IMR-90 (cell line): ENCODE data around the gene RAPSN. TPM values are rescaled to one million over a fixed set of nuclear protein-coding genes. Genes with fewer than 3 reads are reported as not detected.

Source experiments
- ATAC-seq: fragments of 200-7000 bp; cut with Tn5 transposase; 2 replicates; pipeline ENCODE4 v1.9.1; 2020; ENCODE audit warnings: low read depth, mild to moderate bottlenecking, moderate library complexity
- BruUV-seq: library from RNA; stranded (reverse); fragments of 400-500 nt; replicated peaks from 2 replicates; lab custom pipeline; 2021; lab: Mats Ljungman, UMichigan
- CTCF ChIA-PET: fragments of 300-600 bp; formaldehyde crosslinking; extraction: SDS; loops from one replicate; lab custom pipeline; 2021; ENCODE audit warnings: antibody characterized with exemption; lab: Yijun Ruan, JAX
- POLR2A ChIA-PET: fragments of 300-600 bp; sonication (Branson Sonifier 250); formaldehyde crosslinking; loops from one replicate; lab custom pipeline; 2022; ENCODE audit warnings: antibody characterized with exemption; ENCODE audit not compliant: unreplicated experiment; lab: Charles Lee
- DNase-seq: peaks from one replicate; pipeline ENCODE4 v3.0.0; 2013
- H2AFZ ChIP-seq: replicated peaks from 2 replicates; pipeline ENCODE3; 2013; ENCODE audit warnings: low read length, mild to moderate bottlenecking; ENCODE audit not compliant: poor library complexity
- H2AK5ac ChIP-seq: 2 replicates; pipeline ENCODE4 v1.6.1; 2013; ENCODE audit warnings: low read depth, low read length, inconsistent platforms
- H2AK9ac ChIP-seq: replicated peaks from 2 replicates; pipeline ENCODE3; 2013; ENCODE audit warnings: mild to moderate bottlenecking, low read depth, low read length, moderate library complexity; ENCODE audit not compliant: poor library complexity
- H2BK120ac ChIP-seq: 2 replicates; pipeline ENCODE4 v1.6.1; 2013; ENCODE audit warnings: low read depth, low read length, inconsistent platforms
- H2BK15ac ChIP-seq: 3 replicates; pipeline ENCODE4 v1.6.1; 2013; ENCODE audit warnings: low read depth, low read length, inconsistent platforms
- H2BK20ac ChIP-seq: 2 replicates; pipeline ENCODE4 v1.6.1; 2013; ENCODE audit warnings: low read depth, mild to moderate bottlenecking, inconsistent platforms, low read length, moderate library complexity
- H2BK5ac ChIP-seq: 2 replicates; pipeline ENCODE4 v1.6.1; 2013; ENCODE audit warnings: mild to moderate bottlenecking, low read depth, low read length, inconsistent platforms; ENCODE audit not compliant: poor library complexity, severe bottlenecking
- H3K14ac ChIP-seq: replicated peaks from 2 replicates; pipeline ENCODE4 v1.6.1; 2013; ENCODE audit warnings: low read depth, low read length, inconsistent platforms
- H3K18ac ChIP-seq: 2 replicates; pipeline ENCODE4 v1.6.1; 2013; ENCODE audit warnings: low read depth, low read length, control low read depth
- H3K23ac ChIP-seq: 2 replicates; pipeline ENCODE4 v1.6.1; 2013; ENCODE audit warnings: low read depth, low read length, inconsistent platforms
- H3K27ac ChIP-seq: 2 replicates; pipeline ENCODE4 v1.5.1; 2013; ENCODE audit warnings: mild to moderate bottlenecking, control low read depth, low read length; ENCODE audit not compliant: insufficient read depth
- H3K27me3 ChIP-seq: 2 replicates; pipeline ENCODE4 v1.6.1; 2013; ENCODE audit warnings: low read length; ENCODE audit not compliant: control insufficient read depth, insufficient read depth
- H3K36me3 ChIP-seq: 2 replicates; pipeline ENCODE4 v1.6.1; 2013; ENCODE audit warnings: low read length, mixed read lengths; ENCODE audit not compliant: control insufficient read depth, insufficient read depth
- H3K4ac ChIP-seq: 2 replicates; pipeline ENCODE4 v1.6.1; 2013; ENCODE audit warnings: low read depth, low read length, inconsistent platforms
- H3K4me1 ChIP-seq: 2 replicates; pipeline ENCODE4 v1.6.1; 2013; ENCODE audit warnings: low read length, mixed read lengths; ENCODE audit not compliant: control insufficient read depth, insufficient read depth
- H3K4me2 ChIP-seq: 2 replicates; pipeline ENCODE4 v1.6.1; 2013; ENCODE audit warnings: low read depth, mild to moderate bottlenecking, control low read depth, low read length, moderate library complexity
- H3K4me3 ChIP-seq: 2 replicates; pipeline ENCODE4 v1.5.1; 2013; ENCODE audit warnings: low read depth, mild to moderate bottlenecking, control low read depth, low read length, moderate library complexity; ENCODE audit not compliant: insufficient read depth
- H3K56ac ChIP-seq: 2 replicates; pipeline ENCODE4 v1.6.1; 2013; ENCODE audit warnings: low read length, inconsistent platforms; ENCODE audit not compliant: insufficient read depth; ENCODE audit errors: extremely low read depth
- H3K79me1 ChIP-seq, 2 experiments: 2 replicates each; pipeline ENCODE4 v1.6.1; 2013; ENCODE audit warnings: low read length in 2 of 2, inconsistent platforms in 1 of 2, low read depth in 1 of 2
- H3K9ac ChIP-seq: 2 replicates; pipeline ENCODE4 v1.6.1; 2013; ENCODE audit warnings: low read depth, low read length, control low read depth
- H3K9me1 ChIP-seq: 2 replicates; pipeline ENCODE4 v1.6.1; 2013; ENCODE audit warnings: low read length, inconsistent platforms; ENCODE audit not compliant: insufficient read depth
- H3K9me3 ChIP-seq: 2 replicates; pipeline ENCODE4 v1.6.1; 2013; ENCODE audit warnings: low read length; ENCODE audit not compliant: control insufficient read depth, insufficient read depth
- H4K20me1 ChIP-seq: 2 replicates; pipeline ENCODE4 v1.6.1; 2013; ENCODE audit warnings: low read length, inconsistent platforms; ENCODE audit not compliant: insufficient read depth
- H4K5ac ChIP-seq: 2 replicates; pipeline ENCODE4 v1.6.1; 2013; ENCODE audit warnings: mild to moderate bottlenecking, low read depth, low read length, control low read depth
- H4K8ac ChIP-seq, 2 experiments: 2 replicates each; pipeline ENCODE4 v1.6.1; 2013; ENCODE audit warnings: low read depth in 2 of 2, low read length in 2 of 2, control low read depth in 1 of 2, inconsistent platforms in 1 of 2
- H4K91ac ChIP-seq: 2 replicates; pipeline ENCODE4 v1.6.1; 2013; ENCODE audit warnings: low read depth, low read length, inconsistent platforms; ENCODE audit not compliant: insufficient read depth
- BHLHE40 ChIP-seq: fragments of 150-350 bp; IDR thresholded peaks from 2 replicates; pipeline ENCODE4 v1.6.1; 2016; ENCODE audit warnings: mild to moderate bottlenecking, low read depth, low read length
- CEBPB ChIP-seq: IDR thresholded peaks from 2 replicates; pipeline ENCODE4 v1.6.1; 2012; ENCODE audit warnings: low read depth, low read length, improper control_type of control experiment
- CHD1 ChIP-seq: IDR thresholded peaks from 2 replicates; pipeline ENCODE4 v1.6.1; 2012; ENCODE audit warnings: low read depth, low read length, improper control_type of control experiment
- ELK1 ChIP-seq: fragments of 150-350 bp; IDR thresholded peaks from 2 replicates; pipeline ENCODE4 v1.6.1; 2016; ENCODE audit warnings: low read depth, mild to moderate bottlenecking, low read length, moderate library complexity, borderline replicate concordance
- FOS ChIP-seq: fragments of 150-350 bp; IDR thresholded peaks from 2 replicates; pipeline ENCODE4 v1.6.1; 2016; ENCODE audit warnings: low read depth, low read length
- MAFK ChIP-seq: IDR thresholded peaks from 2 replicates; pipeline ENCODE4 v1.6.1; 2012; ENCODE audit warnings: low read depth, low read length, improper control_type of control experiment
- MAZ ChIP-seq: IDR thresholded peaks from 2 replicates; pipeline ENCODE4 v1.6.1; 2012; ENCODE audit warnings: low read depth, mild to moderate bottlenecking, low read length, improper control_type of control experiment, moderate library complexity, borderline replicate concordance
- MXI1 ChIP-seq: IDR thresholded peaks from 2 replicates; pipeline ENCODE4 v1.6.1; 2012; ENCODE audit warnings: low read depth, mild to moderate bottlenecking, low read length, moderate library complexity, borderline replicate concordance
- NFE2L2 ChIP-seq: fragments of 150-350 bp; IDR thresholded peaks from 2 replicates; pipeline ENCODE4 v1.6.1; 2016; ENCODE audit warnings: low read depth, mild to moderate bottlenecking, low read length
- POLR2A ChIP-seq: IDR thresholded peaks from 2 replicates; pipeline ENCODE4 v1.6.1; 2012; ENCODE audit warnings: mild to moderate bottlenecking, low read depth, low read length
- RAD21 ChIP-seq: IDR thresholded peaks from 2 replicates; pipeline ENCODE4 v1.6.1; 2012; ENCODE audit warnings: low read length, improper control_type of control experiment
- RCOR1 ChIP-seq: IDR thresholded peaks from 2 replicates; pipeline ENCODE4 v1.6.1; 2012; ENCODE audit warnings: mild to moderate bottlenecking, low read length, improper control_type of control experiment; ENCODE audit not compliant: insufficient replicate concordance
- RFX5 ChIP-seq: IDR thresholded peaks from 2 replicates; pipeline ENCODE4 v1.8.0; 2012; ENCODE audit warnings: low read depth, mild to moderate bottlenecking, low read length, moderate library complexity
- SMC3 ChIP-seq: fragments of 150-350 bp; IDR thresholded peaks from 2 replicates; pipeline ENCODE4 v1.6.1; 2016; ENCODE audit warnings: low read depth, mild to moderate bottlenecking, antibody characterized with exemption, low read length, moderate library complexity
- WGBS, 2 experiments: methylation state at CpG; one replicate each; pipeline versions ENCODE4 v1.1.5 to v1.1.7; 2013; ENCODE audit warnings: missing lambda C conversion rate in 2 of 2; ENCODE audit not compliant: insufficient read length in 1 of 2; ENCODE audit errors: extremely low coverage in 2 of 2; 5-methylcytosine and 5-hydroxymethylcytosine counted together
- dilution Hi-C: fragments of 300-500 bp; cut with HindIII; formaldehyde crosslinking; loops from one replicate; pipeline ENCODE4 v1.14.3; 2018; ENCODE audit warnings: low sequenced_read_pairs; ENCODE audit not compliant: unreplicated experiment
- in situ Hi-C: fragments of 300-500 bp; cut with MboI; formaldehyde crosslinking; loops from 3 replicates; pipeline ENCODE4 v1.14.3; 2019; ENCODE audit warnings: low sequenced_read_pairs, inconsistent platforms, mixed read lengths
- intact Hi-C: fragments of 100-400 bp; cut with micrococcal nuclease; formaldehyde crosslinking; loops from 2 replicates; pipeline ENCODE4 v1.10.0; 2022
- polyA plus RNA-seq, 3 experiments: library from polyadenylated mRNA; depleted of rRNA; stranded (reverse); fragments of >200 nt; gene quantifications; 2 replicates each; pipeline ENCODE4 v1.2.3, GENCODE V29; 2012; ENCODE audit warnings: low replicate concordance in 1 of 3
- total RNA-seq: library from RNA; depleted of rRNA; stranded (reverse); fragments of >200 nt; gene quantifications from 2 replicates; pipeline ENCODE4 v1.2.3, GENCODE V29; 2012
- TF ChIP-seq, protein P1 (sequence below): fragments of 150-350 bp; IDR thresholded peaks from 2 replicates; pipeline ENCODE4 v1.6.1; 2017; ENCODE audit warnings: mild to moderate bottlenecking, antibody characterized with exemption, low read length, low read depth
- TF ChIP-seq, protein P2 (sequence below): conservative IDR thresholded peaks from 2 replicates; pipeline ENCODE4 v1.5.1; 2012; ENCODE audit warnings: mild to moderate bottlenecking, low read depth, low read length, improper control_type of control experiment

Gene RAPSN
- total and polyA plus RNA-seq, 2 of the 4 experiments (the other 2 are of a cell fraction): 0.03 TPM; not detected in 1

- H3K79me1 ChIP-seq: peaks cover 5 to 6% of the 10 kb centered on the region in 2 experiments; a peak in 3 of 4 replicates
- ChIA-PET CTCF (no interaction called here), POLR2A (no interaction called here)
- no peak overlapping the region for H3K4me3 ChIP-seq
- H3K27ac ChIP-seq: no peak overlapping the region
- no peaks in the 10 kb centered on the region for H3K4me1 ChIP-seq
- no peak overlapping the region for H4K5ac ChIP-seq
- no TSS peak for BruUV-seq
- TF ChIP-seq, protein P1, sequence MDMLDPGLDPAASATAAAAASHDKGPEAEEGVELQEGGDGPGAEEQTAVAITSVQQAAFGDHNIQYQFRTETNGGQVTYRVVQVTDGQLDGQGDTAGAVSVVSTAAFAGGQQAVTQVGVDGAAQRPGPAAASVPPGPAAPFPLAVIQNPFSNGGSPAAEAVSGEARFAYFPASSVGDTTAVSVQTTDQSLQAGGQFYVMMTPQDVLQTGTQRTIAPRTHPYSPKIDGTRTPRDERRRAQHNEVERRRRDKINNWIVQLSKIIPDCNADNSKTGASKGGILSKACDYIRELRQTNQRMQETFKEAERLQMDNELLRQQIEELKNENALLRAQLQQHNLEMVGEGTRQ: no peak
- no peak for TF ChIP-seq BHLHE40
- TF ChIP-seq CEBPB: no peak
- TF ChIP-seq RFX5: no peak
- TF ChIP-seq RAD21: no peak
- no peak for TF ChIP-seq SMC3
- TF ChIP-seq POLR2A: no peak
- TF ChIP-seq ELK1: no peak
- TF ChIP-seq, protein P2, sequence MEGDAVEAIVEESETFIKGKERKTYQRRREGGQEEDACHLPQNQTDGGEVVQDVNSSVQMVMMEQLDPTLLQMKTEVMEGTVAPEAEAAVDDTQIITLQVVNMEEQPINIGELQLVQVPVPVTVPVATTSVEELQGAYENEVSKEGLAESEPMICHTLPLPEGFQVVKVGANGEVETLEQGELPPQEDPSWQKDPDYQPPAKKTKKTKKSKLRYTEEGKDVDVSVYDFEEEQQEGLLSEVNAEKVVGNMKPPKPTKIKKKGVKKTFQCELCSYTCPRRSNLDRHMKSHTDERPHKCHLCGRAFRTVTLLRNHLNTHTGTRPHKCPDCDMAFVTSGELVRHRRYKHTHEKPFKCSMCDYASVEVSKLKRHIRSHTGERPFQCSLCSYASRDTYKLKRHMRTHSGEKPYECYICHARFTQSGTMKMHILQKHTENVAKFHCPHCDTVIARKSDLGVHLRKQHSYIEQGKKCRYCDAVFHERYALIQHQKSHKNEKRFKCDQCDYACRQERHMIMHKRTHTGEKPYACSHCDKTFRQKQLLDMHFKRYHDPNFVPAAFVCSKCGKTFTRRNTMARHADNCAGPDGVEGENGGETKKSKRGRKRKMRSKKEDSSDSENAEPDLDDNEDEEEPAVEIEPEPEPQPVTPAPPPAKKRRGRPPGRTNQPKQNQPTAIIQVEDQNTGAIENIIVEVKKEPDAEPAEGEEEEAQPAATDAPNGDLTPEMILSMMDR: no peak
- TF ChIP-seq FOS: no peak
- no peak for TF ChIP-seq MXI1
- TF ChIP-seq RCOR1: no peak
- no peak for TF ChIP-seq MAFK
- TF ChIP-seq NFE2L2: no peak
- TF ChIP-seq MAZ: no peak
- no peak for TF ChIP-seq CHD1
- H2BK5ac ChIP-seq: no peak overlapping the region
- H3K4me2 ChIP-seq: no peak overlapping the region
- no peak overlapping the region for H3K4ac ChIP-seq
- H2BK15ac ChIP-seq: no peak overlapping the region
- intact Hi-C loops: no loop called here
- H3K56ac ChIP-seq: no peak overlapping the region
- in situ Hi-C loops: no loop called here
- no peaks in the 10 kb centered on the region for H4K20me1 ChIP-seq
- dilution Hi-C loops: no loop called here
- no peak overlapping the region for H2BK20ac ChIP-seq
- DNase-seq: no peak
- no peak overlapping the region for H3K18ac ChIP-seq
- H2AFZ ChIP-seq: no peak overlapping the region
- no peak overlapping the region for H3K23ac ChIP-seq
- no peak overlapping the region for H3K14ac ChIP-seq
- 70% methylated on average over 2 of the region's 5 CpGs; no CpG with 5 or more reads in 1 of the 2 experiments for WGBS, 2 experiments
- H3K9me3 ChIP-seq: no peaks in the 10 kb centered on the region
- no peak overlapping the region for H4K91ac ChIP-seq
- ATAC-seq: no peak
- no peak overlapping the region for H3K9ac ChIP-seq
- no peaks in the 10 kb centered on the region for H3K27me3 ChIP-seq
- H2AK5ac ChIP-seq: no peak overlapping the region
- H3K9me1 ChIP-seq: peaks cover 3% of the 10 kb centered on the region; the same call in 1 of the 2 replicates
- no peaks in the 10 kb centered on the region for H3K36me3 ChIP-seq
- no peak overlapping the region for H4K8ac ChIP-seq
- H2BK120ac ChIP-seq: no peak overlapping the region
- no peak overlapping the region for H2AK9ac ChIP-seq
Observed at GRCh38 chr11:47430524-47430923, 18.4 kb downstream of the RAPSN start.
